GM06990 (cell line): ENCODE data around the gene MED20.
A peak's percentile ranks its signal among the peaks of the same experiment; 100 is the strongest.

Source experiments
- DNase-seq: peaks from one replicate; pipeline ENCODE4 v3.0.0-alpha.2; 2011; ENCODE audit not compliant: insufficient read length; ENCODE audit errors: extremely low read depth
- H3K27me3 ChIP-seq: replicated peaks from 2 replicates; pipeline ENCODE4 v1.6.0; 2011; ENCODE audit warnings: low read length; ENCODE audit not compliant: control insufficient read depth, insufficient read depth
- H3K36me3 ChIP-seq: 2 replicates; pipeline ENCODE4 v1.5.1; 2011; ENCODE audit warnings: low read length; ENCODE audit not compliant: control insufficient read depth, insufficient read depth
- H3K4me3 ChIP-seq: replicated peaks from 2 replicates; pipeline ENCODE4 v1.5.1; 2011; ENCODE audit warnings: low read depth, mild to moderate bottlenecking, control low read depth, low read length
- CTCF ChIP-seq: IDR thresholded peaks from 2 replicates; pipeline ENCODE4 v1.5.1; 2011; ENCODE audit warnings: low read length, control low read depth, mild to moderate bottlenecking, inconsistent platforms; ENCODE audit not compliant: insufficient read depth, poor library complexity, severe bottlenecking

MED20 gene

GRCh38 chr6:41909727-41910126 is 11.2 kb downstream of the MED20 start:
- TF ChIP-seq CTCF: no peak
- Histone ChIP-seq H3K27me3 (no peaks in the 10 kb centered on the region), H3K4me3 (no peak overlapping the region), H3K36me3 (peaks cover 4% of the 10 kb centered on the region)
- DNase-seq: no peak

- peak; percentile 64 for TF ChIP-seq CTCF
- no peak for DNase-seq
- H3K27me3 ChIP-seq: no peaks in the 10 kb centered on the region
- H3K4me3 ChIP-seq: no peak overlapping the region
- H3K36me3 ChIP-seq: peaks cover 2% of the 10 kb centered on the region
Measured at GRCh38 chr6:41901882-41902519, 18.9 kb downstream of the MED20 start.

GRCh38 chr6:41900861-41901260 is 20.1 kb downstream of the MED20 start:
- no peak for DNase-seq
- Histone ChIP-seq H3K4me3 (no peak overlapping the region), H3K27me3 (no peaks in the 10 kb centered on the region), H3K36me3 (no peaks in the 10 kb centered on the region)
- TF ChIP-seq CTCF: no peak

GRCh38 chr6:41896281-41896680 is 24.7 kb downstream of the MED20 start:
- Histone ChIP-seq H3K36me3 (no peaks in the 10 kb centered on the region), H3K27me3 (no peaks in the 10 kb centered on the region), H3K4me3 (peak overlapping the region; percentile 80)
- no peak for TF ChIP-seq CTCF
- DNase-seq: no peak

GRCh38 chr6:41895300-41896233 is 25.4 kb downstream of the MED20 start, which contains the start of gene USP49:
Gene USP49, minus strand, starts transcription at chr6:41895375. Its CDS starts 88,392 bp downstream, at chr6:41806983.
- no peaks in the 10 kb centered on the region for H3K27me3 ChIP-seq
- H3K36me3 ChIP-seq: no peaks in the 10 kb centered on the region
- peak; percentile 91 for DNase-seq
- no peak for TF ChIP-seq CTCF
- H3K4me3 ChIP-seq: peak within 1 kb of the TSS; percentile 80
